Epithelial cell of prostate (primary cell): ENCODE measurements around the gene USP11.
A peak's percentile ranks its signal among the peaks of the same experiment; 100 is the strongest.
"Not testable (repeated sequence)": the region's sequence is repeated elsewhere in the genome, so short reads cannot be mapped to it uniquely, and the experiment has no call there.

Source experiments
- DNase-seq: peaks from one replicate; pipeline ENCODE4 v3.0.0-alpha.2; 2011; ENCODE audit warnings: low read depth, low spot score
- H3K27ac ChIP-seq: fragments of 450-650 bp; 2 replicates; pipeline ENCODE4 v1.5.1; 2017; ENCODE audit warnings: mild to moderate bottlenecking

USP11 gene

GRCh38 chrX:47242321-47242720 is 9.5 kb downstream of the USP11 start:
- no peak overlapping the region for H3K27ac ChIP-seq
- DNase-seq = no peak

GRCh38 chrX:47243351-47243750 is 10.5 kb downstream of the USP11 start:
- no peak overlapping the region for H3K27ac ChIP-seq
- no peak for DNase-seq

DNA sequence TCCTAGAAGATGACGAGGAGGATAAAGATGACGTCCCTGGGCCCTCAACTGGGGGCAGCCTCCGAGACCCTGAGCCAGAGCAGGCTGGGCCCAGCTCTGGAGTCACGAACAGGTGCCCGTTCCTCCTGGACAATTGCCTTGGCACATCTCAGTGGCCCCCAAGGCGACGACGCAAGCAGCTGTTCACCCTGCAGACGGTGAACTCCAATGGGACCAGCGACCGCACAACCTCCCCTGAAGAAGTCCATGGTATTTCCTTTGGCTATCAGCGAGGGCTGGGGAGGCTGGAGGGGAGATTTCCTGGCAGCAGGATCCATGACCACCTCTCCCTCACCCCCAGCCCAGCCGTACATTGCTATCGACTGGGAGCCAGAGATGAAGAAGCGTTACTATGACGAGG is 11.9 kb downstream of the USP11 start:
- no peak for DNase-seq
- no peak overlapping the region for H3K27ac ChIP-seq

GRCh38 chrX:47245156-47245555 is 12.3 kb downstream of the USP11 start:
- no peak for DNase-seq
- no peak overlapping the region for H3K27ac ChIP-seq

DNA sequence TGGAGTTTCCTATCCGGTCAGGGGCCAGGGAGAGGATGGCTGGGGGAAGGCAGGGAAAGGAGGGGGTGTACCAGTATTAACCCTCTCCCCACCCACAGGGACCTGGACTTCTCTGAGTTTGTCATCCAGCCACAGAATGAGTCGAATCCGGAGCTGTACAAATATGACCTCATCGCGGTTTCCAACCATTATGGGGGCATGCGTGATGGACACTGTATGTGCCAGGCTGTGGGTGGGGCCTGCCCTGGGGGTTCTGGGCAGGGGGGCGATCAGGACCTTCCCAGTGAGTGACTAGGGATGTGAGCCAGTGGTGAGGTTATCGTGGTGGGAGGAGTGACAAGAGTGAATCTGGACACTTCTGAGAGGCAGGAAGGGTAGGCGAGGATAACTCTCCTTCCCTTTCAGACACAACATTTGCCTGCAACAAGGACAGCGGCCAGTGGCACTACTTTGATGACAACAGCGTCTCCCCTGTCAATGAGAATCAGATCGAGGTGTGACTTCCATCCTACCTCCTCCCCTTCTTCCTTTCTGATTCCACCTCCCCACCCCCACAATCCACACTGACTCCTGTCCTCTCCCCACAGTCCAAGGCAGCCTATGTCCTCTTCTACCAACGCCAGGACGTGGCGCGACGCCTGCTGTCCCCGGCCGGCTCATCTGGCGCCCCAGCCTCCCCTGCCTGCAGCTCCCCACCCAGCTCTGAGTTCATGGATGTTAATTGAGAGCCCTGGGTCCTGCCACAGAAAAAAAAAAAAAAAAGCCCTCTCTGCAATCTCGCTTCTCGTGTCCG is 14.6 kb downstream of the USP11 start:
- no peak overlapping the region for H3K27ac ChIP-seq
- no peak for DNase-seq

DNA sequence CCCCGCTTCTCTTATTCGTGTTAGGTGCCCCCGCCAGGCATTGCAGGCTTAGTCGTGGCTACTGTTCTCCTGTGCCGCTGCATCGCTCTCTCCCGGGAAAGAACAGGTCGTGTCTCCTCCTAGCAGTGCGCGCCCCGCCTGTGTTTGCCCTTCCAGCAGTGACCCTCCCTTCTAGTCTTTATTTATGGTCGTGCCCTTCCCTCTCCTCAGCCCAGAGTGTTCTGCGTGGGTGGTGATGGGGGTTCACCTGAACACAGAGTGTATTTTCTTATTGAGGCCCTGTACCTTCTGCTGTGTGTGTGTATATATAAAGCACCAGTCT is 15.2 kb downstream of the USP11 start:
- DNase-seq = no peak

DNA sequence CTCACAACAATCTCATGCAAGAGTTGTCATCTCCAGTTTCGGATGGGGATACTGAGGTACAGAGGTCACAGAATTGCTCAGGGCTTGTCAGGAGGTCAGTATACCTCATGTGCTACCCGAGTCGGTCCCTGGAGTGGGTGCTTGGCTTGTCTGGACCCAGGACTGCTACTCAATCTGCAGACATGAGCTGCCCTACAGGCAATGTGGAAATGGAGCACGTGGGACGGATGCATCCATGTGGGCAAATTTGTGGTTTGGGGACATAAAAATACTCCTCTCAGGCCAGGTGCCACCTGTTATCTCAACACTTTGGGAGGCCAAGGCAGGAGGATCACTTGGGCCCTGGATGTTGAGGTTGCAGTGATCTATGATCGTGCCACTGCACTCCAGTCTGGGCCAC is 15.8 kb downstream of the USP11 start:
- no peak for DNase-seq

More for the DNA sequence above, 15.2 kb downstream of the USP11 start:
- no peak overlapping the region for H3K27ac ChIP-seq

DNA sequence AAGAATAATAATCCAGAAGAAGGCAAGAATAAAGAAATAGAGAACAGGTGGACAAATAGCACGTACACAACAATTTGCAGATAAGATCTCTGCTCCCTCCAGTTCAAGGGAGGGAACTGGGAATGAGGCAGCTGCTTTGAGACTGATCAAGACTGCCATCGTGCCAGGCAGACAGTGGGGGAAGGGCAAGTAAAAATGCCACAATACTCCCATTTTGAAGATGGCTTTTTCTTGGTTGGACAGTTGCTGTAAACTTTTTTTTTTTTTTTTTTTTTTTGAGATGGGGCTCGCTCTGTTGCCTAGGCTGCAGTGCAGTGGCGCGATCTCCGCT is 17.2 kb downstream of the USP11 start:
- H3K27ac ChIP-seq = no peak overlapping the region
- DNase-seq = no peak

More for the DNA sequence above, 15.8 kb downstream of the USP11 start:
- H3K27ac ChIP-seq = no peak overlapping the region

DNA sequence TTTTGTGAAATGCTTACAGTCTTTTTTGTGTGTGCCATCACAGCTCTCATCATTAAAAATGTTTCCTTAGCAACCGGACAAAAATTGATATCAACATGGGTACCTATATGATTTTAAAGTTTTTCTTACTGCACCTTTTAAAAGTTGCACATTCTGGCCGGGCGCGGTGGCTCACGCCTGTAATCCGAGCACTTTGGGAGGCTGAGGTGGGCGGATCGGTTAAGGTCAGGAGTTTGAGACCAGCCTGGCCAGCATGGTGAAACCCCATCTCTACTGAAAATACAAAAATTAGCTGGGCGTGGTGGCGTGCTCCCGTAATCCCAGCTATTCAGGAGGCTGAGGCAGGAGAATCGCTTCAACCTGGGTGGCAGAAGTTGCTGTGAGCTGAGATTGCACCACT is 24.8 kb downstream of the USP11 start:
- DNase-seq, H3K27ac ChIP-seq: not testable (repeated sequence)

DNA sequence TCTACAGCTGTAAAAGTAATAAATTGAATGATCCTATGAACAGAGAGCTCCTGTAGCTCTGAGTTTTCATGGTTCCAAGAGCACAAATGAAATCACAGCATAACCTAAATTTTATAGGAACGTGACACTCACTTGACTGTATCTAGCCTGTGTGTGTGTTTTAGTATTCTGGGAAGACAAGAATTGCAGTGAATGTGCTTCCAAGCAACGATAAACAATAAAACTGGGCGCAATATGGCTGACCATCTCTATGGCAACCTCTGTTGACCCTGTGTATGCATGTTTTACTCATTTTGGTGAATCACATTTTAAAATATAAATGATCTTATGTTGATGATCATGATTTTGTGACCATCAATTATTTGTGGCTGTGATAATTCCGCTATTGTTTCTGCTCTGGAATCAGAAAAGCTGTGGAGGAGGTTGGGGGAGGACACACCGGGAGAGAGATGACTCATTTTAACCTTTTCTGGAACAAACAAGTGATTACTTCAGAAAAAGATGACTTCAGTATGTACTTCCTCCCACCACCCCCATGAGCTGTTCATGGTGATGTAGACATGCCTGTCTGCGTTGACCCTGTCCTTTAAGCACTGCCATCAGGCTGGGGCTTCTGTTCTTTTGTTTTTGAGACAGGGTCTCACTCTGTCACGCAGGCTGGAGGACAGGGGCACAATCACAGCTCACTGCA is 31.8 kb downstream of the USP11 start:
- no peak overlapping the region for H3K27ac ChIP-seq
- DNase-seq = no peak

DNA sequence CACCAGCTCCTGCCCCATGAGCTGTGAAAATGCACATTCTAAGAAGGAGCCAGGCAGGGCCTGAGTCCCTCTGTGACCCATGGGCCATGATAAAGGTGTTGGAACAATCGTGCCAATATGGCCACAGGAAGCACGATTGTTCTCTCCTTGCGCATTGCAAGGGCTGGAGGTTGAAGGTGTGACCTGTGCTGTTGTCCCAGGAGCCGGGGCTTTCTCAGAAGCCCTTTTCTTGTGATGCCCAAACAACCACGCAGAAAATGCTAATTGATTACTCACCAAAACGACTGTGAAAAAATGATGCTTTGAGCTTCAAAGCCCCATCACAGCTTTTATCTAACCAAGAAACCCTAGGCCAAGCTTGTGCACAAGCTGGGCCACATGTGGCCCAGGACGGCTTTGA is 33.8 kb downstream of the USP11 start:
- no peak overlapping the region for H3K27ac ChIP-seq
- no peak for DNase-seq

- H3K27ac ChIP-seq = no peak overlapping the region
- no peak for DNase-seq
These were observed 39.2 kb downstream of the USP11 start for GRCh38 chrX:47272013-47272408.

DNA sequence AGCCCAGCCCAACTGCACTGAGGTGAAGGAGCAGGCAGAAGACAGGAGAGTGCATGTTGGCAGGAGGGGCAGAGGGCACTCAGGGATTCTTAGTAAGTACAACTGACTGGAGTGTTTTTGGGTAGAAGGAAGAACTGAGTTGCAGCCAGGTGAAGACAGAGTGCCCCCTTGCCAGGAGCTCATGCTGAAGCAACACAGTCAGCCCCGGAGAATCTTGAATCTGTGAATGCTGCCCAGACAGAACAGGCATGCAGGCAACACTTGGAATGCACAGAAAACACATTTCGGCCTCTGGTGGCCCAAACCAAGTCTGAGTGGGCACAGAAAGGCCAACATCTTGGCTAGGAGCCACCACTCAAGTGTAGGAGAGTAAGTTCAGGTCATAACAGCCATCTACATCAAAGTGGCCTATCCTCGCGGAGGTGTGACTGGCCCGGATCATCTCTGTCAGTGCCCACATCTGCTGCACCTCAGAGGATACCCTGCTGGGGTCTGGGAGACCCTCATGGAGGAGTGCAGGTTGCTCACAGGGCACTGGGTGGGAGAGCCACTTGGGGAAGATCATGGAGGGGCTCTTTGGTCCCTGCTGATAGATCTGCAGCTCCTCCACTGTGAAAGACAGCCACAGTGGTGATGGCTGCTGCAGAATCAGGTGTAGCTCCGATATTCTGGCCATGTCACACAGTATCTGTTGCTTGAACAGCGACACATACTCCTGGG is 40.4 kb downstream of the USP11 start:
- no peak overlapping the region for H3K27ac ChIP-seq
- no peak for DNase-seq

GRCh38 chrX:47278691-47279090 is 45.9 kb downstream of the USP11 start:
- no peak for DNase-seq

DNA sequence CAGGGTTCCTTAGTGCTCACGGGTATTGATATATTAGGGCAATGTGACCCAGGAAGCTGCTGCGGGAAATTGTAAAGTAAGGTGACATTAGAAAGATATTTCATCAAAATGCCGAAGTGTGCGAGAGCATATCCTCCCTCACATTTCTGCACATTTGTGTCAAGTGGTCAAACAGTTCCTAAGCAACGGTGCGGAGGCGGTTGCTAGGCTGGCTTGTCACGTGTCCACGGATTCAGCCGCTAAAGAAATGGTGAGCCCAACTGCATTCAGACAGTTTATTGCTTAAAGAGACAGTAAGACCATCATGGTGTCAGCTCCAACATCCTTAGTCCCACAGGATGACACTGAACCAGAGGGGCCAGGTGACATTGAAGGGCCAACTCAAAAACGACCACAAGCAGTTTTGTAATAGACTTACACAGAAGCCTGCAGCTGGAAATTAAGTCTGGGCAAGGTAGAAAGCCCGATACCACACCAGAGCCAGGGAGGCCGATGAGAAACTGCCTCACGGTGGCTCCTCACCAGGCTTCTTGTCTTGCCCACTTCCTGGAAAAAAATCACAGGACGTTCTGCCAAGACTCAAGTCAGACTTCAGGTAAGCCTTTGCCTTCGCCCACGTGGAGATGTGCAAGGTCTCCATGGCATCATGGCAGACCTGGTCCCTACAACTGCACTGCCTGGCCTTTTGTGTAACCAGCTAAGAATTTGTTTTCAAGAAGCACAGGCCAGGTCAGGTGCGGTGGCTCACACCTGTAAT is 50.4 kb downstream of the USP11 start:
- DNase-seq = no peak
- no peak overlapping the region for H3K27ac ChIP-seq

More at GRCh38 chrX:47278691-47279090, 45.9 kb downstream of the USP11 start:
- peak overlapping the region; percentile 22 for H3K27ac ChIP-seq

- H3K27ac ChIP-seq = not testable (repeated sequence)
These were observed 51.8 kb downstream of the USP11 start for GRCh38 chrX:47284616-47285015.

DNA sequence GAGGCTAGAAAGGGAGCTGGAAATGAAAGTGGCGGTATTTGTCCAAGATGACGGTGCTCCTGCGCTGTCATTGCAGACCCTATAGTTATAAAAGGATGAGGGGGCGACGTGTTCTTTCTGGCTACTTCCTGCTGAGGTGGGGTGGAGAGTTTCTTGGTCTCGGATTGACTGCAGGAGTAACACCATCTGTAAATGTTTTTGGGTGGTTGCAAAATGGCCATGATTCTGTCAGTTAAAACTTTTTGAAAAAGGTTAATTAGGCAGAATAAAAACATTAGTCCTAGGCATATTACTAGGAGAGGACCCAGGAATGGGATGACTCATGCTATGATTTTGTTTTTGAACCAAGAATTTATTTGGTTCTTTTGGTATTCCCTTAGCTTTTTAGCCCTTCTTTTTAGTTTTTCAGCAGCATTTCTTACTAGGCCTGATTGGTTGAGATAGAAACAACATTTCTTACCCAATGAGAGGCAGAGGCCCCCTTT is 53.1 kb downstream of the USP11 start:
- no peak for DNase-seq
- no peak overlapping the region for H3K27ac ChIP-seq

More at GRCh38 chrX:47284616-47285015, 51.8 kb downstream of the USP11 start:
- not testable (repeated sequence) for DNase-seq

DNA sequence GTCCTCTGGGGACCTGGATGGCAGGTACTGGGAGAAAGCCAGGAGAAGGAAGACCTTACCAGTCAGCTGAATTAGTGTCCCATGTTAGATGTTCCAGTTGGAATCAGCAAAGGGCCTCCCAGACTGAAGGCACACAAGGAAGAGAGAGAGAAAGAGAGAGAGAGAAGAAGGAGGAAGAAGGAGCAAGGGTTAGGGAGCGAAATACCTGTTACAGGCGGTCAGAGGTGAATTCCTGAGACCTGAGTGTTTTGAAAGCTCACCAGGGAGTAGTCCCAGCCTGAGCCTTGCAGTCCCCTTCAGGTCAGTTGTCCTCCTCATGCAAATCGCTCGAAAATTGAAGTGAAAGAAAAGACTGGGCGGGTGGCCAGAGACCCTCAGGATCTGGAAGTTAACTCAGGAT is 60.3 kb downstream of the USP11 start:
- DNase-seq = no peak
- peak overlapping the region; percentile 16 for H3K27ac ChIP-seq

GRCh38 chrX:47296766-47297365 is 64.1 kb downstream of the USP11 start:
- H3K27ac ChIP-seq = peak overlapping the region; percentile 83
- DNase-seq = no peak

DNA sequence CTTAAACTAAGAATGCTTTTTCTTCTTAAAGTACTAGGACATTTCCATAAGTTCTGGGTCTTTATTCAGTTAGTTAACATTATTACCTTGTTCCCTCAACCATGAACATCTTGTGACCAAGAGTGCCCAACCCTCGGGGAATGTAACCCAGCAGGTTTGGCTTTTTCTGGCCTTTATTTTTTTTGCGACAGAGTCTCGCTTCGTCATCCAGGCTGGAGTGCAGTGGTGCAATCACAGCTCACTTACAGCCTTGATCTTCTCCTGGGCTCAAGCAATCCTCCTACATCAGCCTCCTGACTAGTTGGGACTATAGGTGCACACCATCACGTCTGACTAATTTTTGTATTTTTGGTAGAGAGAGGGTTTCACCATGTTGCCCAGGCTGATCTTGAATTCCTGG is 65.1 kb downstream of the USP11 start:
- DNase-seq = peak; percentile 64
- H3K27ac ChIP-seq = peak overlapping the region; percentile 83
